Measurements from ENCODE around the gene NTSR2.

- no peak for TF ChIP-seq CTCF (IDR thresholded peaks at IDR 0.05)
- peak in 1 of 4 donors; percentile 22 for TF ChIP-seq POLR2AphosphoS5 (IDR thresholded peaks at IDR 0.05)
- TF ChIP-seq POLR2A (IDR thresholded peaks at IDR 0.05): no peak
- no peak for TF ChIP-seq EP300 (IDR thresholded peaks at IDR 0.05)
Measured at GRCh38 chr2:11697103-11697871, 27.3 kb upstream of the NTSR2 start.
